Skeletal muscle tissue (tissue), 4 donors: ENCODE data around the gene TCTN2. TPM values are rescaled to one million over a fixed set of nuclear protein-coding genes. Genes with fewer than 3 reads are reported as not detected.
A peak's percentile ranks its signal among the peaks of the same experiment; 100 is the strongest.

ENCODE experiments used
- H3K27ac ChIP-seq: one replicate; pipeline ENCODE4 v1.7.0; 2013; ENCODE audit warnings: mild to moderate bottlenecking, low read depth, low read length, inconsistent platforms
- H3K27me3 ChIP-seq, 3 donors: one replicate each; pipeline ENCODE4 v1.7.0; 2013; ENCODE audit warnings: low read length in 3 of 3; ENCODE audit not compliant: control insufficient read depth in 3 of 3, insufficient read depth in 3 of 3
- H3K36me3 ChIP-seq, 3 donors: one replicate each; pipeline ENCODE4 v1.7.0; 2013; ENCODE audit warnings: low read length in 3 of 3; ENCODE audit not compliant: control insufficient read depth in 3 of 3, insufficient read depth in 3 of 3
- H3K4me1 ChIP-seq, 3 donors: one replicate each; pipeline ENCODE4 v1.7.0; 2013; ENCODE audit warnings: low read length in 3 of 3, mild to moderate bottlenecking in 3 of 3; ENCODE audit not compliant: control insufficient read depth in 3 of 3, insufficient read depth in 3 of 3
- H3K4me3 ChIP-seq, 3 donors: one replicate each; pipeline ENCODE4 v1.7.0; 2013; ENCODE audit warnings: low read length in 3 of 3
- H3K9ac ChIP-seq, 3 donors: one replicate each; pipeline ENCODE4 v1.7.0; 2013; ENCODE audit warnings: low read length in 3 of 3, mild to moderate bottlenecking in 3 of 3, moderate library complexity in 2 of 3, low read depth in 1 of 3
- H3K9me3 ChIP-seq, 3 donors: one replicate each; pipeline ENCODE4 v1.7.0; 2013; ENCODE audit warnings: low read length in 3 of 3; ENCODE audit not compliant: control insufficient read depth in 3 of 3
- total RNA-seq: library from RNA; depleted of rRNA; stranded (reverse); fragments of >200 nt; gene quantifications from one replicate; pipeline ENCODE4 v1.2.3, GENCODE V29; 2014
- donor health status: Osteomylitis.

Gene TCTN2
- total RNA-seq, 1 donor from 2014 or later: 6.8 TPM

DNA sequence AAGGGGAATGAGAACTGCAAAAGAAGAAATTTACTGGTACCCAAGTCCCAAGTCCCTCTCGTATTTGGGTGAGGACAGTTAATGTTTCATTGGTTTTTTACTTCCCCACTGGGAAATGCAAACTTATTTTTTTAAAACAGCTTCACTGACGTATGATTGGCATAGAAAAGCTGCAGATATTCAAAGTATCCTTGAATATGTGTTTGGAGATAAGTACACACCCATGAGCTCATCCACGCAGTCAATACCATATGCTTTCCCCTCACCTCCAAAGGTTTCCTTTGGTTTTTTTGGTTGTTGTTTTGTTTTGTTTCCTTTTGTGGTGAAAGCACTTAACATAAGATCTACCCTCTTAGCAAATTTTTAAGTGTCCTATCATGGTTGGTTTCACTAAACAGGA lies 13.1 kb downstream of the TCTN2 start:
- no peaks in the 10 kb centered on the region for H3K27me3 ChIP-seq
- H3K4me3 ChIP-seq: no peak overlapping the region
- H3K36me3 ChIP-seq: peaks cover 0 to 13% (median 9%) of the 10 kb centered on the region in 3 donors
- no peak overlapping the region for H3K27ac ChIP-seq
- no peaks in the 10 kb centered on the region for H3K9me3 ChIP-seq
- no peak overlapping the region for H3K9ac ChIP-seq
- no peaks in the 10 kb centered on the region for H3K4me1 ChIP-seq

GRCh38 chr12:123686636-123687190 lies 15.8 kb downstream of the TCTN2 start:
- H3K36me3 ChIP-seq: peaks cover 4 to 19% (median 7%) of the 10 kb centered on the region in 3 donors

GRCh38 chr12:123690191-123690840 lies 19.4 kb downstream of the TCTN2 start:
- no peak overlapping the region for H3K4me3 ChIP-seq
- H3K9me3 ChIP-seq: no peaks in the 10 kb centered on the region
- H3K27me3 ChIP-seq: no peaks in the 10 kb centered on the region
- H3K36me3 ChIP-seq: peaks cover 4 to 22% (median 9%) of the 10 kb centered on the region in 3 donors
- no peaks in the 10 kb centered on the region for H3K4me1 ChIP-seq
- H3K9ac ChIP-seq: no peak overlapping the region
- no peak overlapping the region for H3K27ac ChIP-seq

More at GRCh38 chr12:123686636-123687190, 15.8 kb downstream of the TCTN2 start:
- no peaks in the 10 kb centered on the region for H3K27me3 ChIP-seq
- no peaks in the 10 kb centered on the region for H3K9me3 ChIP-seq
- H3K9ac ChIP-seq: no peak overlapping the region
- no peak overlapping the region for H3K27ac ChIP-seq
- H3K4me1 ChIP-seq: no peaks in the 10 kb centered on the region
- H3K4me3 ChIP-seq: no peak overlapping the region

DNA sequence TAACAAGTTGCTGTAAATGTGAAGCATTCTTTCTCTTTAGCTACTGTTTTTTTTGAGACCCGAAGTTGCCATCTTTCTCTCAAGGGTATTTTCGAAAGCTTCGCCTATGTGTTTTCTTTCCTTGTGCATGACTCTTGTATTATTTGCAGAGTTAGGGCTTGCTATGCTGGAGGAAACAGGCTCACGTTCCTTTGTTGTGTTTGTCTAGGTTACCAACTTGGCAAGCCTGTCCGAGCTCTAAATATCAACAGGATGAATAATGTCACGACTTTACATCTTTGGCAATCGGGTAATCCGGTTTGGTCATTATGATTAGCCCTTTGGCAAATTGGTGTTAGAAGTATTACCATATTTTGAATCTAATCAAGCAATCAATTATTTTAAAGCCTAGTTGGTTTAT lies 25.3 kb downstream of the TCTN2 start:
- Histone ChIP-seq H3K9me3 (no peaks in the 10 kb centered on the region), H3K27ac (no peak overlapping the region), H3K4me3 (no peak overlapping the region), H3K36me3 (peaks cover 5 to 11% (median 7%) of the 10 kb centered on the region in 3 donors), H3K4me1 (no peaks in the 10 kb centered on the region), H3K9ac (no peak overlapping the region), H3K27me3 (no peaks in the 10 kb centered on the region)

- H3K9ac ChIP-seq: no peak overlapping the region
- no peaks in the 10 kb centered on the region for H3K9me3 ChIP-seq
- no peak overlapping the region for H3K27ac ChIP-seq
- H3K4me1 ChIP-seq: no peaks in the 10 kb centered on the region
- no peak overlapping the region for H3K4me3 ChIP-seq
- no peaks in the 10 kb centered on the region for H3K27me3 ChIP-seq
- peaks cover 4 to 9% (median 7%) of the 10 kb centered on the region in 3 donors for H3K36me3 ChIP-seq
Measured at GRCh38 chr12:123696646-123697045, 25.7 kb downstream of the TCTN2 start.

DNA sequence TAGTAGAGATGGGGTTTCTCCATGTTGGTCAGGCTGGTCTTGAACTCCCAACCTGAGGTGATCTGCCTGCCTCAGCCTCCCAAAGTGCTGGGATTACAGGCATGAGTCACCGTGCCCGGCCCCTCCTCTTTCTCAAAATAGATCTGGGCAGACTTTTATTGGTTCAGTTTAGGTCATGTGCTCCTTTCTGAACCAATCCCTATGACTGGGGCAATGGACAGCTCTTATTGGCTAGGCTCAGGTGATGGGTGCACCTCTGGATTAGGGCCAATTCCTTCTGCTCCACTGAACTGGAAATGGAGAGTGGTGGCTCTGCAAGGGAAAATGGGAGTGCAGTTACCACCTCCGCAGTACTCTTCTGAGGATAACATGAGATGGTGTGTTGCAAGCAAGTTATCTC lies 35.0 kb downstream of the TCTN2 start:
- Histone ChIP-seq H3K9me3 (no peaks in the 10 kb centered on the region), H3K36me3 (peaks cover 0 to 3% (median 0%) of the 10 kb centered on the region in 3 donors), H3K9ac (no peak overlapping the region), H3K27me3 (no peaks in the 10 kb centered on the region), H3K27ac (no peak overlapping the region), H3K4me1 (peaks cover 0 to under 1% (median 0%) of the 10 kb centered on the region in 3 donors), H3K4me3 (no peak overlapping the region)

GRCh38 chr12:123707466-123707865 lies 36.6 kb downstream of the TCTN2 start:
- Histone ChIP-seq H3K36me3 (peaks cover 0 to 3% (median 0%) of the 10 kb centered on the region in 3 donors), H3K9me3 (no peaks in the 10 kb centered on the region), H3K27ac (no peak overlapping the region), H3K9ac (no peak overlapping the region), H3K4me1 (peaks cover 0 to 7% (median 3%) of the 10 kb centered on the region in 3 donors), H3K4me3 (no peak overlapping the region), H3K27me3 (no peaks in the 10 kb centered on the region)

GRCh38 chr12:123712780-123713319 lies 41.9 kb downstream of the TCTN2 start:
- H3K36me3 ChIP-seq: no peaks in the 10 kb centered on the region
- H3K4me1 ChIP-seq: peaks cover 16 to 26% (median 19%) of the 10 kb centered on the region in 3 donors
- H3K9me3 ChIP-seq: no peaks in the 10 kb centered on the region
- H3K27ac ChIP-seq: no peak overlapping the region
- no peaks in the 10 kb centered on the region for H3K27me3 ChIP-seq
- H3K9ac ChIP-seq: peak overlapping the region; percentile 89 to 91 (median 91)
- H3K4me3 ChIP-seq: peak overlapping the region; percentile 82 to 96 (median 91)

- peak overlapping the region; percentile 82 to 96 (median 91) for H3K4me3 ChIP-seq
- H3K9me3 ChIP-seq: no peaks in the 10 kb centered on the region
- H3K36me3 ChIP-seq: no peaks in the 10 kb centered on the region
- H3K4me1 ChIP-seq: peaks cover 16 to 26% (median 19%) of the 10 kb centered on the region in 3 donors
- H3K27ac ChIP-seq: no peak overlapping the region
- H3K27me3 ChIP-seq: no peaks in the 10 kb centered on the region
- H3K9ac ChIP-seq: peak overlapping the region in 2 of 3 donors; percentile 89 to 91
Measured at GRCh38 chr12:123713398-123713797, 42.5 kb downstream of the TCTN2 start.
